Trophoblast cell (in vitro differentiated cells and primary cell): ENCODE results near the gene TRPM6.

ENCODE experiments used
- DNase-seq, 2 donors: peaks; one replicate each; pipeline ENCODE4 v3.0.0-alpha.2; 2016
- H2AFZ ChIP-seq: 2 replicates; pipeline ENCODE4 v1.6.1; 2013; ENCODE audit warnings: low read length, moderate library complexity, mild to moderate bottlenecking; ENCODE audit not compliant: insufficient read depth, poor library complexity
- H2AK5ac ChIP-seq: 2 replicates; pipeline ENCODE4 v1.6.1; 2013; ENCODE audit warnings: mild to moderate bottlenecking, low read length
- H2BK120ac ChIP-seq: 2 replicates; pipeline ENCODE4 v1.6.1; 2013; ENCODE audit warnings: low read length, mild to moderate bottlenecking, moderate library complexity; ENCODE audit not compliant: insufficient read depth, poor library complexity
- H2BK12ac ChIP-seq: 2 replicates; pipeline ENCODE4 v1.6.1; 2013; ENCODE audit warnings: mild to moderate bottlenecking, low read length, moderate library complexity
- H2BK5ac ChIP-seq: 2 replicates; pipeline ENCODE4 v1.6.1; 2013; ENCODE audit warnings: low read length, low read depth, moderate library complexity, mild to moderate bottlenecking; ENCODE audit not compliant: poor library complexity
- H3K14ac ChIP-seq: 2 replicates; pipeline ENCODE4 v1.6.1; 2013; ENCODE audit warnings: mild to moderate bottlenecking, low read length
- H3K18ac ChIP-seq: 2 replicates; pipeline ENCODE4 v1.6.1; 2013; ENCODE audit warnings: mild to moderate bottlenecking, low read length
- H3K23ac ChIP-seq: 2 replicates; pipeline ENCODE4 v1.6.1; 2013; ENCODE audit warnings: low read length
- H3K27ac ChIP-seq: 2 replicates; pipeline ENCODE4 v1.5.1; 2013; ENCODE audit warnings: low read depth, mild to moderate bottlenecking, inconsistent platforms, low read length, moderate library complexity
- H3K27me3 ChIP-seq: 2 replicates; pipeline ENCODE4 v1.6.1; 2013; ENCODE audit warnings: inconsistent platforms, mild to moderate bottlenecking, low read length, moderate library complexity; ENCODE audit not compliant: insufficient read depth
- H3K36me3 ChIP-seq, 2 experiments: 1 replicate in 1 of 2; 2 replicates in 1 of 2; pipeline ENCODE4 v1.6.1; 2013; ENCODE audit warnings: low read length in 2 of 2, mild to moderate bottlenecking in 2 of 2, moderate library complexity in 1 of 2; ENCODE audit not compliant: insufficient read depth in 2 of 2, control insufficient read depth in 1 of 2
- H3K4ac ChIP-seq: 2 replicates; pipeline ENCODE4 v1.6.1; 2013; ENCODE audit warnings: low read depth, mild to moderate bottlenecking, low read length, moderate library complexity
- H3K4me1 ChIP-seq, 2 experiments: 1 replicate in 1 of 2; 2 replicates in 1 of 2; pipeline ENCODE4 v1.6.1; 2013; ENCODE audit warnings: low read length in 2 of 2, mild to moderate bottlenecking in 2 of 2, moderate library complexity in 1 of 2; ENCODE audit not compliant: insufficient read depth in 2 of 2, control insufficient read depth in 1 of 2
- H3K4me2 ChIP-seq: 2 replicates; pipeline ENCODE4 v1.6.1; 2013; ENCODE audit warnings: inconsistent platforms, mild to moderate bottlenecking, low read length, moderate library complexity
- H3K4me3 ChIP-seq: 2 replicates; pipeline ENCODE4 v1.5.1; 2013; ENCODE audit warnings: mild to moderate bottlenecking, low read depth, low read length, inconsistent platforms
- H3K79me1 ChIP-seq: one replicate; pipeline ENCODE4 v1.6.1; 2013; ENCODE audit warnings: low read length
- H3K79me2 ChIP-seq: 2 replicates; pipeline ENCODE4 v1.6.1; 2013; ENCODE audit warnings: low read length, mild to moderate bottlenecking; ENCODE audit not compliant: control insufficient read depth, insufficient read depth, poor library complexity
- H3K9ac ChIP-seq: 2 replicates; pipeline ENCODE4 v1.6.1; 2013; ENCODE audit warnings: mild to moderate bottlenecking, low read length
- H3K9me3 ChIP-seq: 2 replicates; pipeline ENCODE4 v1.6.1; 2013; ENCODE audit warnings: low read depth, mild to moderate bottlenecking, control low read depth, inconsistent platforms, low read length; ENCODE audit not compliant: insufficient read depth
- H4K12ac ChIP-seq: 2 replicates; pipeline ENCODE4 v1.6.1; 2013; ENCODE audit warnings: low read depth, mild to moderate bottlenecking, low read length, moderate library complexity
- H4K8ac ChIP-seq: 2 replicates; pipeline ENCODE4 v1.6.1; 2013; ENCODE audit warnings: low read depth, mild to moderate bottlenecking, low read length, moderate library complexity
- H4K91ac ChIP-seq: one replicate; pipeline ENCODE4 v1.6.1; 2013; ENCODE audit warnings: low read depth, mild to moderate bottlenecking, low read length, moderate library complexity
- WGBS: extraction: QIAGEN DNeasy Blood & Tissue Kit; methylation state at CpG from one replicate; pipeline ENCODE4 v1.1.7; 2013; ENCODE audit warnings: missing lambda C conversion rate; ENCODE audit not compliant: insufficient read length, insufficient coverage; ENCODE audit errors: extremely low coverage; 5-methylcytosine and 5-hydroxymethylcytosine counted together

TRPM6 gene

DNA sequence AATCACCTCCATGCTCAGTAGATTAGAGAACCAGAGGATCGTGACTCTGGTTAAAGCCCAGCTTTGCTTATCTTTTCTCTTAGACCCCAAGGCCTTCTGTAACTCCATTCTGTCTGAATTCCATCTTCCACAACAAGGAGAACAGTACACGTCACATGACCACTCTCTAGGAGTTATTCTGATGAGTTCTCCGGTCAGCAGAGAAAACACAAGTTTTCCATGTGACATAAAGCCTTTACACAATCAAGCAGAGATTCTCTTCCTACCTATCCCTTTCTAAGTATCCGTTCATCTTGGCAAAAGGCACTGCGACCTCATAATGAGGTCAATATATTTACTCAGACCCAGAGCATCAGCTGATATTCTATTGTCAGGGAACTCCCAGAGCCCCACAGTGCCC is 112.3 kb downstream of the TRPM6 start:
- H4K91ac ChIP-seq, result no peak overlapping the region
- H3K9ac ChIP-seq, result no peak overlapping the region
- no peak overlapping the region for H4K8ac ChIP-seq
- no peak for DNase-seq
- no peak overlapping the region for H2BK12ac ChIP-seq
- H3K27ac ChIP-seq, result no peak overlapping the region
- H3K4me2 ChIP-seq, result no peak overlapping the region
- no peak overlapping the region for H3K23ac ChIP-seq
- no peak overlapping the region for H2BK5ac ChIP-seq
- no peak overlapping the region for H2AK5ac ChIP-seq
- no peak overlapping the region for H3K18ac ChIP-seq
- no peaks in the 10 kb centered on the region for H3K27me3 ChIP-seq
- no peak overlapping the region for H2BK120ac ChIP-seq
- H3K79me2 ChIP-seq, result no peaks in the 10 kb centered on the region
- WGBS, result no CpG with 5 or more reads among the region's 5 CpGs
- H2AFZ ChIP-seq, result no peak overlapping the region
- no peaks in the 10 kb centered on the region for H3K36me3 ChIP-seq
- H4K12ac ChIP-seq, result no peak overlapping the region
- no peak overlapping the region for H3K4ac ChIP-seq
- H3K14ac ChIP-seq, result no peak overlapping the region
- no peak overlapping the region for H3K4me3 ChIP-seq
- H3K4me1 ChIP-seq, result peaks cover 0 to 3% of the 10 kb centered on the region in 2 experiments
- H3K79me1 ChIP-seq, result no peaks in the 10 kb centered on the region
- H3K9me3 ChIP-seq, result no peaks in the 10 kb centered on the region

DNA sequence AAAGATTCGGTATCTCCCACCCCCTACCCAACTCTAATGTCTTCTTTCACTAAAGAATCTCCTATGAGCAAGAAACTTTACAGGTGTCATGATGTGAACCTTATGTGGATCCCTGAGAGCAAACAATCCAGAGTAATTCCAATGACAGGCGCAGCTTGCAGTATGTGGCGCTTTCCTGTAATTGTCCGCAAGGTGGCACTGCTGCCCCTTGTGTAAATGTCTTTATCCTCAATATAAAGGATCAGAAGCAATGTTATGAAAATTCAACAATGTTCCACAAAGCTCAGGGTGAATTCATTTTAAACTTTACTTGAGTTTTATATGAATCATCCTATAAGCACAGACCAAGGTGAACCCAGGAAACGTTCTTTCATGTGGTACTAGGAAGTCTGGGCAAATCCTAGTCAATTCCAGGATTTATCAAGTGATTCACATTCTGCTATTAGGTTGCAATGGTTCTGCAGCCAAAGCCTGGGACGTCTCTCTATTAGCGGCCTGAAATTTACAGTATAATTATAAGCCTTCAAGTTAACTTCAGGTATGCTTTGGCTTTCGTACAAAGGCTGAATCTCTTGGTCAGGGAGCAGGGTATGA is 113.7 kb downstream of the TRPM6 start:
- H2BK120ac ChIP-seq, result no peak overlapping the region
- peak; percentile 74 to 96 for DNase-seq

DNA sequence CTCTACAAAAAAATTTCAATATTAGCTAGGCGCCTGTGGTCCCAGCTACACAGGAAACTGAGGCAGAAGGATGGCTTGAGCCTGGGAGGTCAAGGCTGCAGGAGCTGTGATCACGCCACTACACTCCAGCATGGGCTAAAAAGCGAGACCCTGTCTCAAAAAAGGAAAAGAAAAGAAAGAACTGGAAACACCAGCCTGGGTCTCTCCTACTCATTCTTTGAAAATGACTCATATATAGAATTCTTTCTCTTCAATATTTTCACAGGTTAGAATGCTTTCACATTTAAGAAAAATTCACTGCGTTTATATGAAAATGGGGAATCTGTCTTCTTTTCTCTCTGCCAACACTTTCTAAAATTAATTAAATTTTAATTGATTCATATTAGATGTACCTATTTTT is 115.6 kb downstream of the TRPM6 start:
- H3K4ac ChIP-seq, result no peak overlapping the region
- no peaks in the 10 kb centered on the region for H3K79me1 ChIP-seq
- H2AK5ac ChIP-seq, result no peak overlapping the region
- no peak overlapping the region for H3K14ac ChIP-seq
- no peak overlapping the region for H3K23ac ChIP-seq
- no peak overlapping the region for H2AFZ ChIP-seq
- no peak overlapping the region for H3K27ac ChIP-seq
- H4K8ac ChIP-seq, result no peak overlapping the region
- peaks cover 0 to 3% of the 10 kb centered on the region in 2 experiments for H3K4me1 ChIP-seq
- peak in 1 of 2 donors; percentile 18 for DNase-seq
- no peak overlapping the region for H3K9ac ChIP-seq
- H2BK5ac ChIP-seq, result no peak overlapping the region
- H3K18ac ChIP-seq, result no peak overlapping the region
- no peak overlapping the region for H3K4me2 ChIP-seq
- H4K91ac ChIP-seq, result no peak overlapping the region
- no peak overlapping the region for H2BK12ac ChIP-seq
- no peaks in the 10 kb centered on the region for H3K79me2 ChIP-seq
- WGBS, result no CpG with 5 or more reads among the region's 4 CpGs
- H3K9me3 ChIP-seq, result no peaks in the 10 kb centered on the region
- H4K12ac ChIP-seq, result no peak overlapping the region
- no peaks in the 10 kb centered on the region for H3K27me3 ChIP-seq
- H3K4me3 ChIP-seq, result no peak overlapping the region
- H3K36me3 ChIP-seq, result no peaks in the 10 kb centered on the region
- no peak overlapping the region for H2BK120ac ChIP-seq

More for the DNA sequence above, 113.7 kb downstream of the TRPM6 start:
- Histone ChIP-seq H3K27ac (no peak overlapping the region), H2AK5ac (no peak overlapping the region), H3K27me3 (no peaks in the 10 kb centered on the region), H4K91ac (no peak overlapping the region), H3K4me1 (peaks cover 0 to 3% of the 10 kb centered on the region in 2 experiments), H3K36me3 (no peaks in the 10 kb centered on the region), H3K14ac (no peak overlapping the region), H3K79me2 (no peaks in the 10 kb centered on the region), H3K4me2 (no peak overlapping the region), H4K8ac (no peak overlapping the region), H2AFZ (no peak overlapping the region), H2BK5ac (no peak overlapping the region), H4K12ac (no peak overlapping the region), H3K23ac (no peak overlapping the region), H2BK12ac (no peak overlapping the region), H3K4me3 (no peak overlapping the region), H3K4ac (no peak overlapping the region), H3K9ac (no peak overlapping the region), H3K79me1 (no peaks in the 10 kb centered on the region), H3K18ac (no peak overlapping the region), H3K9me3 (no peaks in the 10 kb centered on the region)
- no CpG with 5 or more reads among the region's 8 CpGs for WGBS

DNA sequence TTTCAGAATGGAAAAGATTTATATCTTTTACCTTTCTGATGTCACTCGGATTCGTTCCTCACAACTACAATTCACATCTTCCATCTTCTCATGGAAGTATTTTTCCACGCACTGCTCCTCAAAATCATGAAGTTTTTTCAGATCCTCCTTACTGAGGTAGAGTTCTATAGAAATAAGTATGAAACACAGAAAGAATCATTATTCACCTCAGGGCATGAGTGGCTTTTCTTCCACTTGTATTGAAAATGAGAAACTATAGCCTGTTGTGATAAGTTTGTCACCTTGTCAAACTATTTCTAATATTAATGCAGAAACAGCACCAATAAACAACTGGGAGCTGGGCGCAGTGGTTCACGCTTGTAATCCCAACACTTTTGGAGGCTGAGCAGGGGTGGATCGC is 116.0 kb downstream of the TRPM6 start:
- no peaks in the 10 kb centered on the region for H3K9me3 ChIP-seq
- no peak overlapping the region for H3K4me3 ChIP-seq
- no peak overlapping the region for H3K9ac ChIP-seq
- no CpG with 5 or more reads among the region's 6 CpGs for WGBS
- H4K91ac ChIP-seq, result no peak overlapping the region
- no peak for DNase-seq
- no peaks in the 10 kb centered on the region for H3K79me2 ChIP-seq
- H3K27ac ChIP-seq, result no peak overlapping the region
- no peaks in the 10 kb centered on the region for H3K36me3 ChIP-seq
- no peak overlapping the region for H2BK120ac ChIP-seq
- no peak overlapping the region for H3K4ac ChIP-seq
- H3K4me2 ChIP-seq, result no peak overlapping the region
- no peak overlapping the region for H2AFZ ChIP-seq
- no peak overlapping the region for H3K14ac ChIP-seq
- no peak overlapping the region for H3K18ac ChIP-seq
- no peak overlapping the region for H4K8ac ChIP-seq
- H2AK5ac ChIP-seq, result no peak overlapping the region
- no peak overlapping the region for H2BK12ac ChIP-seq
- H4K12ac ChIP-seq, result no peak overlapping the region
- H3K27me3 ChIP-seq, result no peaks in the 10 kb centered on the region
- H3K79me1 ChIP-seq, result no peaks in the 10 kb centered on the region
- H3K23ac ChIP-seq, result no peak overlapping the region
- H2BK5ac ChIP-seq, result no peak overlapping the region
- H3K4me1 ChIP-seq, result peaks cover 0 to 3% of the 10 kb centered on the region in 2 experiments
